HG03571 (cell line): ENCODE data around the gene ATOH7.

Experiments
- ATAC-seq: cut with Tn5 transposase; IDR thresholded peaks from one replicate; pipeline ENCODE4 v1.9.1; 2021; ENCODE audit not compliant: unreplicated experiment

ATOH7 gene

GRCh38 chr10:68184546-68184945 is 47.4 kb downstream of the ATOH7 start:
- no peak for ATAC-seq
